ENCODE measurements around the gene ADD2. TPM values are rescaled to one million over a fixed set of nuclear protein-coding genes. Genes with fewer than 3 reads are reported as not detected.

Gene ADD2
- total RNA-seq, 1 donor from 2014 or later = 1.1 TPM

- Mint-ChIP-seq H3K27me3 (peaks cover 13% of the 10 kb centered on the region), H3K36me3 (ENCODE audit: insufficient read depth) (no peaks in the 10 kb centered on the region), H3K27ac (no peak overlapping the region), H3K9me3 (ENCODE audit: low read depth) (no peaks in the 10 kb centered on the region), H3K4me1 (ENCODE audit: low read depth) (no peaks in the 10 kb centered on the region), H3K4me3 (ENCODE audit: low read depth) (no peak overlapping the region)
- no peak for DNase-seq (ENCODE audit: low spot score, unreplicated experiment)
- TF ChIP-seq CTCF (IDR thresholded peaks at IDR 0.05; ENCODE audit: unreplicated experiment) = no peak
Measured at GRCh38 chr2:70725505-70725904, 42.5 kb downstream of the ADD2 start.

- H3K4me1 Mint-ChIP-seq (ENCODE audit: low read depth) = no peaks in the 10 kb centered on the region
- TF ChIP-seq CTCF (IDR thresholded peaks at IDR 0.05; ENCODE audit: unreplicated experiment) = no peak
- no peak overlapping the region for H3K27ac Mint-ChIP-seq
- H3K36me3 Mint-ChIP-seq (ENCODE audit: insufficient read depth) = no peaks in the 10 kb centered on the region
- no peak for DNase-seq (ENCODE audit: low spot score, unreplicated experiment)
- H3K4me3 Mint-ChIP-seq (ENCODE audit: low read depth) = no peak overlapping the region
- no peaks in the 10 kb centered on the region for H3K9me3 Mint-ChIP-seq (ENCODE audit: low read depth)
- H3K27me3 Mint-ChIP-seq = peaks cover 18% of the 10 kb centered on the region
Measured at GRCh38 chr2:70724366-70724765, 43.6 kb downstream of the ADD2 start.

- Mint-ChIP-seq H3K27me3 (peaks cover 16% of the 10 kb centered on the region), H3K4me1 (ENCODE audit: low read depth) (no peaks in the 10 kb centered on the region), H3K4me3 (ENCODE audit: low read depth) (no peak overlapping the region), H3K9me3 (ENCODE audit: low read depth) (no peaks in the 10 kb centered on the region), H3K36me3 (ENCODE audit: insufficient read depth) (no peaks in the 10 kb centered on the region), H3K27ac (no peak overlapping the region)
- TF ChIP-seq CTCF (IDR thresholded peaks at IDR 0.05; ENCODE audit: unreplicated experiment) = no peak
- DNase-seq (ENCODE audit: low spot score, unreplicated experiment) = no peak
Measured at GRCh38 chr2:70723286-70723885, 44.6 kb downstream of the ADD2 start.

GRCh38 chr2:70720124-70720523 lies 47.9 kb downstream of the ADD2 start:
- H3K36me3 Mint-ChIP-seq (ENCODE audit: insufficient read depth) = no peaks in the 10 kb centered on the region
- no peak for TF ChIP-seq CTCF (IDR thresholded peaks at IDR 0.05; ENCODE audit: unreplicated experiment)
- H3K27me3 Mint-ChIP-seq = peaks cover 32% of the 10 kb centered on the region
- no peak overlapping the region for H3K27ac Mint-ChIP-seq
- H3K9me3 Mint-ChIP-seq (ENCODE audit: low read depth) = no peaks in the 10 kb centered on the region
- no peak for DNase-seq (ENCODE audit: low spot score, unreplicated experiment)
- H3K4me3 Mint-ChIP-seq (ENCODE audit: low read depth) = no peak overlapping the region
- no peaks in the 10 kb centered on the region for H3K4me1 Mint-ChIP-seq (ENCODE audit: low read depth)

GRCh38 chr2:70719231-70719630 lies 48.8 kb downstream of the ADD2 start:
- no peaks in the 10 kb centered on the region for H3K9me3 Mint-ChIP-seq (ENCODE audit: low read depth)
- no peaks in the 10 kb centered on the region for H3K36me3 Mint-ChIP-seq (ENCODE audit: insufficient read depth)
- H3K27me3 Mint-ChIP-seq = peaks cover 37% of the 10 kb centered on the region
- no peak for DNase-seq (ENCODE audit: low spot score, unreplicated experiment)
- no peak overlapping the region for H3K4me3 Mint-ChIP-seq (ENCODE audit: low read depth)
- peaks cover 2% of the 10 kb centered on the region for H3K4me1 Mint-ChIP-seq (ENCODE audit: low read depth)
- no peak overlapping the region for H3K27ac Mint-ChIP-seq
- no peak for TF ChIP-seq CTCF (IDR thresholded peaks at IDR 0.05; ENCODE audit: unreplicated experiment)
